ENCODE results near the gene YJU2.
"Not testable (repeated sequence)": the region's sequence is repeated elsewhere in the genome, so short reads cannot be mapped to it uniquely, and the experiment has no call there.

YJU2 gene

DNA sequence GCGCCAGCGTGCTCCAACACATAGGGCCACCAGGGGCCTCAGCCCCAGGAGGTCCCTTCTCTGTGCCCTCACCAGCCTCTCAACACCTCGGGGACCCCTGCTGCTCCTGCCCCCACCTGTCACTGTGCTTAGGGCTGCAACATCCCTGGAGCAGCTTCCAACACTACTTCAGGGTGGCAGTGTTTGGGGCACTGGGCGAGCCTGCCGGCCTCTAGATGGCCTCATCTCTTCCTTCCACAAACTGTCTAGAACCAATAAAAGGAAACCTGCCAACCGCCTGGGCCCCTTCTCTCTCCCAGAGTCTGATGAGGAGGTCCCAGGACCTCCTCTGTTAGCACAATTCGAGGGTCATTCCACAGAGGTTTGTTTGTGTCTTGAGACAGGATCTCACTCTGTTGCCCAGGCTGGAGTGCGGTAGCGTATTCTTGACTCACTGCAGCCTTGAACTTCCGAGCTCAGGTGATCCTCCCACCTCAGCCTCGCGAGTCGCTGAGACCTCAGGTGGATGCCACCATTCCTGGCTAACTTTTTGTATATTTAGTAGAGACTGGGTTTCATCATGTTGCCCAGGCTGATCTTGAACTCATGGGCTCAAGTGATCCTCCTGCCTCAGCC lies 22.0 kb downstream of the YJU2 start:
- no peak for DNase-seq

- no peak for DNase-seq
Measured at GRCh38 chr19:4272894-4273293, 26.0 kb downstream of the YJU2 start.

DNA sequence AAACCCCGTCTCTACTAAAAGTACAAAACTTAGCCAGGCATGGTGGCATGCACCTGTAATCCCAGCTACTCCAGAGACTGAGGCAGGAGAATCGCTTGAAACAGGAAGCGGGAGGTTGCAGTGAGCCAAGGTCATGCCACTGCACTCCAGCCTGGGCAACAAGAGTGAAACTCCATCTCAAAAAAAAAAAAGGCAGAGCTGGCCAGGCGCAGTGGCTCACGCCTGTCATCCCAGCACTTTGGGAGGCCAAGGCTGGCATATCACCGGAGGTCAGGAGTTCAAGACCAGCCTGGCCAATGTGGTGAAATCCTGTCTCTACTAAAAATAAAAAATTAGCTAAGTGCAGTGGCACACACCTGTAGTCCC lies 27.4 kb downstream of the YJU2 start:
- DNase-seq: not testable (repeated sequence)

DNA sequence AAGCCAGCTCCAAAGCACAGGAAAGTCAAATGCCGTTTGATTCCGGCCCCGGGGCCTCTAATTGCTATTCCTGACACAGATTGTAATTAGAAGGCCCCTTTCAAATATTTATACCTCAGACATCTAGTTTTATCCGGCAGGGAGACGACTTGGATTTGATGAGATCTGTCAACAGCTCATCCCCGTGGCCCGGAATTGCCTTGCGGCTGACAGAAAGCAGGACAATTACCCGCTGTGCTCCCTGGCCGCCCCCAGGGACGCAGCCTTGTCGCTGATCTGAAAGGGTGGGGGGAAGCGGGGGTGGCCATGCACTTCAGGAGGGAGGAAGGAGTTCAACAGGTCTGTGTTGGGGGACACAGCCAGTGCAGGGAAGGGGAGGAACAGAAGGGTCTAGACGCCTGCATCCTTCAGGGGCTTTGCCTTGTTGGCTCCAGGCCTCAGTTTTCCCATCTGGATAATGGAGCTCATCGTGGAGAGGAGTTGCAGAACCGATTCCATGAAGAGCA lies 30.4 kb downstream of the YJU2 start:
- DNase-seq: no peak

- no peak for DNase-seq
Measured at GRCh38 chr19:4278010-4278409, 31.1 kb downstream of the YJU2 start.

DNA sequence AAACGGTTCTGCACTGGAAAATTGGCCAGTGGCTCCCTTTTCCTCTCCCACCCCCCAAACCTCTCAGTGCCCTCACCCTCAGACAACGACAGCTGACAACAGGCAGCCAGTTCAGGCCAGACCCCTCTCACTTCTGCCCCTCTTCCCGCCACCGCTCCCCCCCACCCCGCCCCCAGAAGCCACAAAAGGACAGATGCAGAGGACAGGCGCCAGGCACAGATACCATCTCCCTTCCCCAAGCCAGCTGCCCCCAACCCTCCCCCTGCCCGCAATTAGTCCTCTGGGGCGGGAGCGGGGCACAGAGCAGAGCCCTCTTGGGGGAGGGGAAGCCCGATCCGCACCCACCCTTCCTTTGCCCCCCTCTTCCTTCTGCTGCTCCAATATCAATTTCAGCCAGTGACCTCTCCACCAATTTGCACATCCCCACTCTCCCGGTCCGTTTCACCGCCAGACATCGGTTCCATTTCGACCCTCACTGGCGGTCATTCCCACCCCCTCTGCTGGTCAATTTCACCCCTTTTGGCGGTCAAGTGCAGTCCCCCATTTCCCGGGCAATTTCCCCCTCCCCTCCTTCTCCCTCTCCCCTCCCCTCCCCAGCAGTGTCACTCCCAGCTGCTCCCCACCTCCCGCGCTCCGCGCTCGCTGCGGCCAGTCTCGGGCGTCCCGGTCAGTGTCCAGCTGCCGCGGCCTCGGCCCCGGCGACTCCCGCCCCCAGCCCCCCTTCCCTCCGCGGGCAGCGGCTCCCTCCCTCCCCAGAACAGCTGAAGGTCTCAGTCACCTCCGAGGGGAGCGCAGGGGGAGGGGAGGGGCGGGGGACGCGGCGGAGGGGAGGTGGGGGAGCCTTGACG lies 31.8 kb downstream of the YJU2 start, which contains the start of gene SHD:
Gene SHD (plus strand): TSS at position 848 of the 848 bp plus-strand sequence. CDS start 798 bp downstream, outside the sequence.
- DNase-seq: no peak

DNA sequence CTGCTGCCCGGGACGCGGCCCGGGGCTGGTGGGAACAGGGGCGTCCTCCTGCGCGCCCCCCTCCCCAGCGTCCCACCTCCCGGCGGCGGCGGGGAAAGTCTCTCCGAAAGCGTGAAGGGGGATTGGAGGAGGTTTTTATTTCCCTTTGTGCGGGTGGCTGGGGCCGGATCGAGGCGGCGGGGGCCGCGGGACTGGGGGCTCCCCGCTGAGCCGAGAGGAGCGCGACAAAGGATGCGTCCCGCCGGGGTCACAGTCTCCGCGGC lies 32.3 kb downstream of the YJU2 start:
- DNase-seq: no peak

DNA sequence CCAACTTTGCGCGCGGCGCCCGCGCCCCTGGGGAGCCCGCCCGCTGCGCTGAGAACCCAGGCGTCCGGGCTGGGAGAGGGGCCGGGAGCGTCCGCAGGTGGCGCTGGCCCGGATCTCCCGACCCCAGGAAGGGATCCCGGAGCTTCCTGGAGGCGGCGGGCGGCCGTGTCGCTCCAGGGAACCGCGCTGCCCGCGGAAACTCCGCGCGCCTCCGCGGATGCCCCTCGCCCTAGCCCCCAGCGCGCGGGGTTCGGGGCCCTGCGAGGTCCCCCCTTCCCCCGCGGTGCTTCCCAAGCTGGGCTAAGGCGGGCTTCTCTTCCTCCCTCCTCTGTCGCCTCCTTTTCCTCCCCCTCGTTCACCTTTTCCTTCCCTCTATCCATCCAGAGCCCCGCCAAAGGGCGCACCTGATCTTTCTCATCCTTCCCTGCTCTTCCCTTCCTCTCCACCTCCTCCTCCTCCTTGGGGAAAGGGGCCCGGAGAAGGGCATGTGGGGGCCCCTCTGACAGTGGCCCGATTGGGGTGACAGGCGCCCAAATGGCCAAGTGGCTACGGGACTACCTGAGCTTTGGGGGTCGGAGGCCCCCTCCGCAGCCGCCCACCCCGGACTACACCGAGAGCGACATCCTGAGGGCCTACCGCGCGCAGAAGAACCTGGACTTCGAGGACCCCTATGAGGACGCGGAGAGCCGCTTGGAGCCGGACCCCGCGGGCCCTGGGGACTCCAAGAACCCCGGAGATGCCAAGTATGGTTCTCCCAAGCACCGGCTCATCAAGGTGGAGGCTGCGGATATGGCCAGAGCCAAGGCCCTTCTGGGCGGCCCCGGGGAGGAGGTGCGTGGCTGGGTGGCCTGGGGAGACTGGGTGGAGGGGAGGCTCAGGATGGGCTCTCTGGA lies 32.9 kb downstream of the YJU2 start:
- no peak for DNase-seq

- peak; percentile 16 for DNase-seq
Measured at GRCh38 chr19:4284176-4284958, 37.5 kb downstream of the YJU2 start.

GRCh38 chr19:4284974-4285373 lies 38.1 kb downstream of the YJU2 start:
- no peak for DNase-seq

DNA sequence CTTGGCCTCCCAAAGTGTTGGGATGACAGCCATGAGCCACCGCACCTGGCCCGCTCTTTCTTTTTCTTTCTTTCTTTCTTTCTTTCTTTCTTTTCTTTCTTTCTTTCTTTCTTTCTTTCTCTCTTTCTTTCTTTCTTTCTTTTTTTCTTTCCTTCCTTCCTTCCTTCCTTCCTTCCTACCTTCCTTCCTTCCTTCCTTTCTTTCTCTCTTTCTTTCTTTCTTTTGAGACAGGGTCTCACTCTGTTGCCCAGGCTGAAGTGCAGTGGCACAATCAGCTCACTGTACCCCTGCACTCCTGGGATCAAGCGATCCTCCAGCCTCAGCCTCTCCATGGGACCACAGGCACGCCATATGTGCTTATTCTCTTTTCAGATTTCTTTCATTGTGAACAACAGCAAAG lies 39.3 kb downstream of the YJU2 start:
- not testable (repeated sequence) for DNase-seq

GRCh38 chr19:4288091-4288777 lies 41.4 kb downstream of the YJU2 start:
- DNase-seq: no peak

DNA sequence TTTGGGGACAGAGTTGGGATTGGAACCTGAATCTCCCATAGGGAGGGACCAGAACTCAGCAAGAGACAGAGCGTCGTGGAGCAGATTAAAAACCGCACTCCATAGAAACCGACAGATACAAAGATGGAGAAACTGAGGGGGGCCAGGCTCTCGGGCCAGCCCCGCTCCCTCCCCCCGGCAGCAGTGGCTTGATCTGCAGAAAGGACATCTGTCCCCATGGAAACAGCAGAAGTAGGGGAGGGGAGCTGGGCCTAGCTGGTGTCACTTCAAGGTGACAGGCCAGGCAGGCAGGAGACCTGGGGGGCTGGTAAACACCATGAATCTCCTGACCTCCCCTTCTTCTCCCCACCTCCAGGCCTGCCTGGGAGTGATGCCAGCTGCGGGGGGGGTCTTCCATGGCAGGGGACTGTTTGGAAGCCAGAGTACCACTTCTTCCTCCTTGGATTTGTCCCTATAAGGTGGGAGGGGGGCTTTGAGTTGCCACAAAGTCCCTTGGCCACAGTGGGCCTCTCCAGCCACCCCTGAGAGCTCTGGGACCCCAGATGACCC lies 44.4 kb downstream of the YJU2 start:
- no peak for DNase-seq

DNA sequence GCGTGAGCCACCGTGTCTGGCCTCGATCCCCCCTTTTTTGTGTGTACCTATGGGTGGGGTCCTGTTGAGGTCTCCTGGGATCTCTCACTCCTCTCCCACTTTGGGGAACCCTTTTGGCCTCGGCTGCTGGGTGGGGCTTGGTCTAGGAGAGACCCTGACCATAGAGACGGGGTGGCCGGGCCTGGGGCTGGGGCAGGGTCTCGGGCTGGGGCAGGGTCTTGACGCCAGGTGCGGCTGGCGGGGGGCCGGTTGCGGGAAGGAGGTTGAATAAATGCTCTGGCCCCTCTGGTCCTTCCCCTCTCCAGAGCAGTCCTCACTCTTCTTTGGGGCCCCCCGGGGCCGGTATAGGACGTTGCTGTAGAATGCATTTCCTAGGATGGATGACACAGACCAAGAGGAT lies 45.6 kb downstream of the YJU2 start:
- no peak for DNase-seq

DNA sequence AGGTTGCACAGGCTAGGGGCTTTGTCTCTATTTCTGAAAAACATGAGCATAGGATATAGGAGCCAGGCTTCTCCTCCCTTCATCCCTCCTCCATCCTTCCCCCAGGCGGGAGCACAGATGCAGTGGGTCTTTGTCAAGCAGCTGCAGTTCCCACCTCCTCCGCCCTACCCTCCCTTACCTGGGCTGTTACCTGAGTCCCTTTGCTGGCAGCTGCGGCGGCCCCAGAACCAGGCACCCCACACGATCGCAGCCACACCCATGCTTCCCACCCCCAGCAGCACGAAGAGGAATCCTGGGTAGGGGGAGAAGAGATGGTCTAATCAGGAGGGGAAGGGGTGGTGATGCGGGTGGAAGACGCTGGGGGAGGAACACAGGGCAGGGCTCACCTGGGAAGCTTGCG lies 47.5 kb downstream of the YJU2 start:
- no peak for DNase-seq

GRCh38 chr19:4295972-4296771 lies 49.3 kb downstream of the YJU2 start:
- no peak for DNase-seq

DNA sequence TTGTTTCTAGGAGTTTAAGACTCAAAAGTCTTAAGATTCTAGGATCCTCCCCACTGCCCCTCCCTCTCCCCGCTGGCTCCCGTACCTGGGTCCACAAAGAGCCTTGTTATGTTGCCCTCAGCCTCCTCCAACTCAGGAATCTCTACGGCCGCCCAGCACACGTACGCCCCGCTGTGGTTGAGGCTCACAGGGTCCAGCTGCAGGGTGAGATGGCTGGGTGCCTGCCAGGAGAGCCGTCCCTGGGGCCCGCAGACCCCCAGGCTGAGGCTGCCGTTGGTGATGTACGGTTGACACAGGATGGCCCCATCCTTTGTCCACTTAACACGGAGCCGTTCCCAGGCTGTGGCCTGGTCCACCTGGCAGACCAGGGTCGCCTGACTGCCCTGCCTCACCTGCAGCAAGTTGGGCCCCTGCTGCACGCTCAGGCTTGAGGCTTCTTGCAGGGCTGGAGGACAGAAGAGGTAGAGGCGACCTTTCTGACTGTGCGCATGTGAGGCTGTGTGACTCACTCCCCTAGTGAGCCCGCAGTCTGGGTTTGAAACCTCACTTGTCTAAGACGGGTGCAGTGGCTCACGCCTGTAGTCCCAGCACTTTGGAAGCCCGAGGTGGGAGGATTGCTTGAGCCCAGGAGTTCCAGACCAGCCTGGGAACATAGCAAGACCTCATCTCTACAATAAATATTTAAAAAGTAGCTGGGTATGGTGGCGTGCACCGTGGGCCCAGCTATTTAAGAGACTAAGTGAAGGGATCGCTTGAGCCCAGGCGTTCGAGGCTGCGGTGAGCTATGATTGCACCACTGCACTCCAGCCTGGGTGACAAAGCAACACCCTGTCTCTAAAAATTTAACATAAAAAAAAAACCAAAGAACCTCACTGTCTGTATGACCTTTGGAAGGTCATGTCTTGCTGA lies 51.3 kb downstream of the YJU2 start:
- peak; percentile 46 for DNase-seq

DNA sequence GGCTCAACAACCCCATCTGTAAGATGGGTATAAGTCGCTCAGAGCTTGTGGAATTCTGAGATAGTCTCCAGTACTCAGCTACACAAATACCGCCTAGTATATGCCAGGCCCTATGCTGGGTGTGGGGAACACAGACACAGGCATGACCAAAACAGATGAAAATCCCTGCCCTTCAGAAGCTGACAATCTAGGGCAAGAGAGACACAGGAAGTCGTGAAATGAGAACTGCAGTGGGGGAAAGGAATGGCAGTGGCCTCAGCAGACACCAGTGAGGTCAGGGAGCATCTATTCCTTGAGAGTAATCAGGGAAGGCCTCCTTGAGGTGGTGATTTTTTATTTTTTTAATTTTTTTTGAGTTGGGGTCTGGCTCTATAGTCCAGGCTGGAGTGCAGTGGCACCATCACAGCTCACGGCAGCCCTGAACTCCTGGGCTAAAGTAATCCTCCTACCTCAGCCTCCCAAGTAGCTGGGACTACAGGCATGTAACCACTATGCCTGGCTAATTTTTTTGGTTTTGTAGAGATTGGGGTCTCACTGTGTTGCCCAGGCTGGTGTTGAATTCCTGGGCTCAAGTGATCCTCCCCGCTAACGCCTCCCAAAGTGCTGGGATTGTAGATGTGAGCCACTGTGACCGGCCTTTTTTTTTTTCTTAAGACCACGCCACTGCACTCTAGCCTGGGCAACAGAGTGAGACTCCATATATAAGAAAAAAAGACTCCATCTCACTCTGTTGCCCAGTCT lies 52.1 kb downstream of the YJU2 start:
- DNase-seq: peak; percentile 26

DNA sequence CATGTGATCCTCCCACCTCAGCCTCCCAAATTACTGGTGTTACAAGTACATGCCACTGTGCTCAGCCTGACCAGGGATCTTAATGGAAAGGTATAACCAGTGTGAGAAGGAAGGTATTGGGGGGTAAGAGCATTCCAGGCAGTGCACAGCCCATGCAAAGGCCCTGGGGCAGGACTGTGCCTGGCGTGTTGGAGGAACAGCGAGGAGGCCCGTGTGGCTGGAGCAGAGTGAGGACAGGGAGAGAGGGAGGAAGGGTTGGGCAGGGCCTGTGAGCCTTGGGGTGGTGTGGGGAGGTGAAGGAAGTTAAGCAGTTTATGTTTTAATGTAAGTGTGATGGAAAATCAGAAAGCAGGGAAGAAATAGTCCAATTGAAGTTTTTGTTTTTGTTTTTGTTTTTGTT lies 53.7 kb downstream of the YJU2 start:
- DNase-seq: no peak

All from activated CD4-positive, alpha-beta T cell treated with anti-CD3 and anti-CD28 coated beads, Interleukin-10, Interleukin-2, amounts not matched to agents 100 ng/mL and 50 ng/mL, durations not matched to agents 16 hours and 8 hours (primary cell).